ENCODE measurements around the gene CTSH.

GRCh38 chr15:78956937-78957336 is 12.1 kb upstream of the CTSH start:
- TF ChIP-seq POLR2AphosphoS5 (IDR thresholded peaks at IDR 0.05; ENCODE audit: low read depth, low read length) = no peak
- no peak for TF ChIP-seq TAF1 (IDR thresholded peaks at IDR 0.05; ENCODE audit: borderline replicate concordance, low read depth, low read length)
